ENCODE results near the gene FAM120B.

The FAM120B gene

DNA sequence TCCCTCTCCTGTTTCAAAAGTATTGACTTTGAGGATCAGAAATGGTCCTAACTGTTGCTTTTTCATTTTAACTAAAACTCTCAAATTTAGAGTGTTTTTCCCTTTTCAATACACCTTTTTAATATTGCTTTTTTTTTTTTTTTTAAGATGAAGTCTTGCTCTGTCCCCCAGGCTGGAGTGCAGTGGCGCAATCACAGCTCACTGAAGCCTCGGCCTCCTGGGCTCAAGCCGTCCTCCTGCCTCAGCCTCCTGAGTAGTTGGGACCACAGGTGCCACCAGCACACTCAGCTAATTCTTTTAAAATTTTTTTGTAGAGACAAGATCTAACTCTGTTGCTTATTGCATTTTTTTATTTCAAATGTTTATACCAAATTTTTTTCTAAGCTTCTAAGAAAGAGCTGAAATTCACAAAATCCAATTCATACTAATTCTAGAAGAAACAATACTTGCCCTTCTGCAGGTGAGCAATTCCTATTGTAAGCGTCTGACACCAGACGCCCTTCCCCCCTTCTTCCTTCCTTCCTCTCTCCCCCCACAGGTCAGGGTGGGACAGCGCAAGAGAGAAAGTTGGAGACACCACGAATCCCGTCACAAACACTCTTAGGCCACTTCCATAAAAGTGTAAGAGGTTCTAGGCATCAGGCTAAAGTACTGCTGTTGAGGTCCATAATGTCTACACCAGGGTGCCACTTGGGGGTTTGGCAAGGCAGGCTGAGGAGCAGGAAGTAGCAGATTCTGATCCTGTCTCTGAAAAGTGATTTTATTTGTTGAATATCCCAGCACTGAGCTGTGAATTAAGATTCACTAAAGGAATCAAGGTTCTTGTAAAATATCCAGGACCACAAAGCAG, 28.4 kb upstream of the FAM120B start:
- peak; percentile 68 for ATAC-seq (ENCODE audit: insufficient read depth, low read depth)
- H4K20me1 ChIP-seq (ENCODE audit: insufficient read depth, low read length), result peaks cover 8% of the 10 kb centered on the region; the same call in 1 of the 2 replicates
- no peaks in the 10 kb centered on the region for H3K79me2 ChIP-seq (ENCODE audit: insufficient read depth, low read length)
- no peaks in the 10 kb centered on the region for H3K36me3 ChIP-seq (ENCODE audit: insufficient read depth, low read length)
- H3K27ac ChIP-seq (ENCODE audit: low read length), result peak overlapping the region; percentile 67
- TF ChIP-seq, protein P1, sequence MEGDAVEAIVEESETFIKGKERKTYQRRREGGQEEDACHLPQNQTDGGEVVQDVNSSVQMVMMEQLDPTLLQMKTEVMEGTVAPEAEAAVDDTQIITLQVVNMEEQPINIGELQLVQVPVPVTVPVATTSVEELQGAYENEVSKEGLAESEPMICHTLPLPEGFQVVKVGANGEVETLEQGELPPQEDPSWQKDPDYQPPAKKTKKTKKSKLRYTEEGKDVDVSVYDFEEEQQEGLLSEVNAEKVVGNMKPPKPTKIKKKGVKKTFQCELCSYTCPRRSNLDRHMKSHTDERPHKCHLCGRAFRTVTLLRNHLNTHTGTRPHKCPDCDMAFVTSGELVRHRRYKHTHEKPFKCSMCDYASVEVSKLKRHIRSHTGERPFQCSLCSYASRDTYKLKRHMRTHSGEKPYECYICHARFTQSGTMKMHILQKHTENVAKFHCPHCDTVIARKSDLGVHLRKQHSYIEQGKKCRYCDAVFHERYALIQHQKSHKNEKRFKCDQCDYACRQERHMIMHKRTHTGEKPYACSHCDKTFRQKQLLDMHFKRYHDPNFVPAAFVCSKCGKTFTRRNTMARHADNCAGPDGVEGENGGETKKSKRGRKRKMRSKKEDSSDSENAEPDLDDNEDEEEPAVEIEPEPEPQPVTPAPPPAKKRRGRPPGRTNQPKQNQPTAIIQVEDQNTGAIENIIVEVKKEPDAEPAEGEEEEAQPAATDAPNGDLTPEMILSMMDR (IDR thresholded peaks at IDR 0.05; ENCODE audit: borderline replicate concordance, extremely low read depth, low read length, poor library complexity, severe bottlenecking), result peak; percentile 5
- no peak for TF ChIP-seq EZH2 (IDR thresholded peaks at IDR 0.05; ENCODE audit: borderline replicate concordance, low read depth, low read length, severe bottlenecking)
- no peaks in the 10 kb centered on the region for H3K27me3 ChIP-seq (ENCODE audit: insufficient read depth, low read length, poor library complexity)
- peak overlapping the region; percentile 5; the same call in 1 of the 2 replicates for H3K9ac ChIP-seq (ENCODE audit: low read depth, low read length)
- peak overlapping the region; percentile 4; the same call in 1 of the 2 replicates for H2AFZ ChIP-seq (ENCODE audit: low read depth, low read length)
- peak overlapping the region; percentile 56 for H3K4me2 ChIP-seq (ENCODE audit: insufficient read depth, low read length)
- peak; percentile 19 for DNase-seq
- peaks cover 27% of the 10 kb centered on the region for H3K4me1 ChIP-seq (ENCODE audit: insufficient read depth, low read length)
- H3K9me3 ChIP-seq (ENCODE audit: insufficient read depth, low read length, severe bottlenecking), result no peaks in the 10 kb centered on the region
- H3K4me3 ChIP-seq (ENCODE audit: low read depth in 1 of 2, low read length in 2 of 2), result peak overlapping the region in 1 of 2 experiments; percentile 14; a peak in 1 of 4 replicates

DNA sequence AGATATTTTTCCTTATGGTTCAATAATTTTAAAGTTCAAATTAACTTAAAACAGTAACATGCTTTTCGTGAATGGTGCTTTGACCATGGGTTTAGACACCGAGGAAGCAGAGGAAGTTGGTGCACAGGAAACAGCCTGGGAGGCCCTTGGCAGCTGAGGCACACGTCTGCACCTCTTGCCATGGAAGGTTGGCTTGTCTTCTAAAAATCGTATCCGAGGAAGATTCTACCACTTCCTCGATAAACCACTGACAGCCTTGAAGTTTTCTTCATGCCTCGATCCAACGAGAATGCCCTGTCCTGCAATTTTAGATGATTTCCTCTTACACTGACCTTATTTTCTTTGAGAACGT, 27.8 kb upstream of the FAM120B start:
- peak overlapping the region; percentile 67 for H3K27ac ChIP-seq (ENCODE audit: low read length)
- DNase-seq (peak; percentile 72), ATAC-seq (ENCODE audit: insufficient read depth, low read depth) (peak; percentile 95)
- H2AFZ ChIP-seq (ENCODE audit: low read depth, low read length), result peak overlapping the region; percentile 4; the same call in 1 of the 2 replicates
- H3K27me3 ChIP-seq (ENCODE audit: insufficient read depth, low read length, poor library complexity), result no peaks in the 10 kb centered on the region
- H3K4me3 ChIP-seq (ENCODE audit: low read depth in 1 of 2, low read length in 2 of 2), result peak overlapping the region in 1 of 2 experiments; percentile 0; a peak in 1 of 4 replicates
- peaks cover 27% of the 10 kb centered on the region for H3K4me1 ChIP-seq (ENCODE audit: insufficient read depth, low read length)
- H3K9me3 ChIP-seq (ENCODE audit: insufficient read depth, low read length, severe bottlenecking), result no peaks in the 10 kb centered on the region
- no peaks in the 10 kb centered on the region for H3K79me2 ChIP-seq (ENCODE audit: insufficient read depth, low read length)
- TF ChIP-seq EZH2 (IDR thresholded peaks at IDR 0.05; ENCODE audit: borderline replicate concordance, low read depth, low read length, severe bottlenecking), result no peak
- TF ChIP-seq, protein P1 (IDR thresholded peaks at IDR 0.05; ENCODE audit: borderline replicate concordance, extremely low read depth, low read length, poor library complexity, severe bottlenecking), result no peak
- H3K36me3 ChIP-seq (ENCODE audit: insufficient read depth, low read length), result no peaks in the 10 kb centered on the region
- peaks cover 8% of the 10 kb centered on the region; the same call in 1 of the 2 replicates for H4K20me1 ChIP-seq (ENCODE audit: insufficient read depth, low read length)
- peak overlapping the region; percentile 5; the same call in 1 of the 2 replicates for H3K9ac ChIP-seq (ENCODE audit: low read depth, low read length)
- H3K4me2 ChIP-seq (ENCODE audit: insufficient read depth, low read length), result peak overlapping the region; percentile 56

DNA sequence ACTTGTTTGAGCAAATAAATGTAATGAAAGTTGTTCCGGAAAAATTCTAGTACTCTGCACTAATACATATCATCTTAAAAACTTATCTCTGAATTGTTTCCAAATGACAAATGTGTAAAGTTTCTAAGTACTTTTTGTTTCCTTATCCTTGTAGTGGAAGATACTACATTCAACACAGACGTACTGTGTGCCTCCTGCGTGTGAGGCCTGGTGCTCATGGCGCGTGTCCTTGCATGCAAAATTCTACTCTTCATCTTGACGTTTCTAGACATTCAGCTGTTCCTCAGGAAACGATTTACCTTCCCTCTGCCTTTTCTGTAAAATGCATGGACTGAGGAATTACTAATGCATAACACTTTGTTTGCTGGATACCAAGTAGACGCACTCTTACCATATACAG, 27.1 kb upstream of the FAM120B start:
- no peak for TF ChIP-seq EZH2 (IDR thresholded peaks at IDR 0.05; ENCODE audit: borderline replicate concordance, low read depth, low read length, severe bottlenecking)
- TF ChIP-seq, protein P1 (IDR thresholded peaks at IDR 0.05; ENCODE audit: borderline replicate concordance, extremely low read depth, low read length, poor library complexity, severe bottlenecking), result no peak
- no peak for DNase-seq
- H3K4me2 ChIP-seq (ENCODE audit: insufficient read depth, low read length), result peak overlapping the region; percentile 56
- H3K27me3 ChIP-seq (ENCODE audit: insufficient read depth, low read length, poor library complexity), result no peaks in the 10 kb centered on the region
- H3K4me1 ChIP-seq (ENCODE audit: insufficient read depth, low read length), result peaks cover 27% of the 10 kb centered on the region
- ATAC-seq (ENCODE audit: insufficient read depth, low read depth), result no peak
- H3K9me3 ChIP-seq (ENCODE audit: insufficient read depth, low read length, severe bottlenecking), result no peaks in the 10 kb centered on the region
- H2AFZ ChIP-seq (ENCODE audit: low read depth, low read length), result no peak overlapping the region
- peaks cover 8% of the 10 kb centered on the region; the same call in 1 of the 2 replicates for H4K20me1 ChIP-seq (ENCODE audit: insufficient read depth, low read length)
- H3K36me3 ChIP-seq (ENCODE audit: insufficient read depth, low read length), result no peaks in the 10 kb centered on the region
- 0 out of 2 replicates have a peak overlapping the region, but pooled peaks have one; percentile 5 for H3K9ac ChIP-seq (ENCODE audit: low read depth, low read length)
- H3K79me2 ChIP-seq (ENCODE audit: insufficient read depth, low read length), result no peaks in the 10 kb centered on the region
- H3K27ac ChIP-seq (ENCODE audit: low read length), result no peak overlapping the region
- H3K4me3 ChIP-seq (ENCODE audit: low read depth in 1 of 2, low read length in 2 of 2), result no peak overlapping the region
